Panc1 (cell line): ENCODE measurements around the gene SLC25A42.

Source experiments
- CTCF ChIP-seq: fragments of 450-650 bp; IDR thresholded peaks from 2 replicates; pipeline ENCODE4 v1.5.1; 2017; ENCODE audit warnings: mild to moderate bottlenecking
- POLR2AphosphoS5 ChIP-seq: IDR thresholded peaks from 2 replicates; pipeline ENCODE4 v1.6.1; 2012; ENCODE audit warnings: mild to moderate bottlenecking, low read depth, low read length, moderate library complexity
- SIN3A ChIP-seq: IDR thresholded peaks from 2 replicates; pipeline ENCODE4 v1.6.1; 2012; ENCODE audit warnings: low read depth, mild to moderate bottlenecking, low read length, moderate library complexity, borderline replicate concordance; ENCODE audit not compliant: insufficient read depth
- TF ChIP-seq, protein P1 (sequence below), 2 experiments: IDR thresholded peaks; 2 replicates each; pipeline ENCODE4 v1.6.1; 2011 to 2012; ENCODE audit warnings: low read depth in 2 of 2, control low read depth in 1 of 2, low read length in 1 of 2, mild to moderate bottlenecking in 1 of 2, moderate library complexity in 1 of 2; ENCODE audit not compliant: insufficient read depth in 1 of 2

DNA sequence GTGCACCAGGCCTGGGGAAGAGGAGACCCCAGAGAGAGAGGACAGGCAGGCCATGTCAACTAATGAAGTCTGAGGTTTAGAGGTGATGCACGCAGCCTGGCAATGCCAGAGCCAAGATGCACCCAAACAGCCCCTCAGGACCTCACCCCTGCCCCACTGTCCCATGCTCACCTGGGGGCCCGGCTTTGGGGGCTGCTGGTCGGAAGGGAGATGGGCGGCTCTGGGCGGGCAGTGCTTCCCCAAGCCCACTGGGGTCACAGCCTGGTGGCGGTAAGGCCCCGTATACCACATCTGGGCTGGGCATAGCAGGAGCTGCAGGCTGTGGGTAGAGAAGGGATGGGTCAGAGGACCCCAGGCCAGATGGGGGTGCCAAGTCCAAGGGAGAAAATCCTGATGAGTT lies 83.1 kb downstream of the SLC25A42 start:
- TF ChIP-seq CTCF = no peak
- no peak for TF ChIP-seq SIN3A
- no peak for TF ChIP-seq POLR2AphosphoS5
- TF ChIP-seq, protein P1, sequence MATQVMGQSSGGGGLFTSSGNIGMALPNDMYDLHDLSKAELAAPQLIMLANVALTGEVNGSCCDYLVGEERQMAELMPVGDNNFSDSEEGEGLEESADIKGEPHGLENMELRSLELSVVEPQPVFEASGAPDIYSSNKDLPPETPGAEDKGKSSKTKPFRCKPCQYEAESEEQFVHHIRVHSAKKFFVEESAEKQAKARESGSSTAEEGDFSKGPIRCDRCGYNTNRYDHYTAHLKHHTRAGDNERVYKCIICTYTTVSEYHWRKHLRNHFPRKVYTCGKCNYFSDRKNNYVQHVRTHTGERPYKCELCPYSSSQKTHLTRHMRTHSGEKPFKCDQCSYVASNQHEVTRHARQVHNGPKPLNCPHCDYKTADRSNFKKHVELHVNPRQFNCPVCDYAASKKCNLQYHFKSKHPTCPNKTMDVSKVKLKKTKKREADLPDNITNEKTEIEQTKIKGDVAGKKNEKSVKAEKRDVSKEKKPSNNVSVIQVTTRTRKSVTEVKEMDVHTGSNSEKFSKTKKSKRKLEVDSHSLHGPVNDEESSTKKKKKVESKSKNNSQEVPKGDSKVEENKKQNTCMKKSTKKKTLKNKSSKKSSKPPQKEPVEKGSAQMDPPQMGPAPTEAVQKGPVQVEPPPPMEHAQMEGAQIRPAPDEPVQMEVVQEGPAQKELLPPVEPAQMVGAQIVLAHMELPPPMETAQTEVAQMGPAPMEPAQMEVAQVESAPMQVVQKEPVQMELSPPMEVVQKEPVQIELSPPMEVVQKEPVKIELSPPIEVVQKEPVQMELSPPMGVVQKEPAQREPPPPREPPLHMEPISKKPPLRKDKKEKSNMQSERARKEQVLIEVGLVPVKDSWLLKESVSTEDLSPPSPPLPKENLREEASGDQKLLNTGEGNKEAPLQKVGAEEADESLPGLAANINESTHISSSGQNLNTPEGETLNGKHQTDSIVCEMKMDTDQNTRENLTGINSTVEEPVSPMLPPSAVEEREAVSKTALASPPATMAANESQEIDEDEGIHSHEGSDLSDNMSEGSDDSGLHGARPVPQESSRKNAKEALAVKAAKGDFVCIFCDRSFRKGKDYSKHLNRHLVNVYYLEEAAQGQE (IDR thresholded peaks at IDR 0.05; ENCODE audit: insufficient read depth in 1 of 2, low read depth in 2 of 2, low read length in 1 of 2) = no peak
